Measurements from ENCODE around the gene AK2. TPM values are rescaled to one million over a fixed set of nuclear protein-coding genes. Genes with fewer than 3 reads are reported as not detected.

AK2 gene
- total and polyA plus RNA-seq, 2 donors (not counting 1 experiment from before 2014, with no cell fraction given) = 66.8 to 109 TPM

DNA sequence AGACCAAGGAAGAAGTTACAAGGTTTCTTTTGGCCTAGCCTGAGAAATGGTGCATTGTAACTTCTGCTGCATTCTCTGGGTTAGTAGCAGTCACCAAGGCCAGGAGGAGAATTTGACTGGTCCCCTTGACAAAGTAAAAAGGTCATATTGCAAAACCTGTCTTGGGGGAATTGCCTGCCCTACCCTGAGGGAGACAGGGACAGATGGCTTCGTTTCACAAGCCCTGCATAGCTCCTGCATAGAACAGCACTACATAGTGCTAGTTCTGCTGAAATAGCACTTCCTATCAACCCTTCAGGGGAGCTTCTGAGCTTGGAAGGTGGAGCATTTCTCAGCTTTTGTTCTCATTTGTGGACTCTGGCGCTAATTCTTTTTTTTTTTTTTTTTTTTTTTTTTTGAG, 20.4 kb upstream of the AK2 start:
- Histone ChIP-seq H3K9me3 (ENCODE audit: control extremely low read depth in 1 of 3, control insufficient read depth in 2 of 3, insufficient read depth in 1 of 3, low read length in 2 of 3) (peaks cover 0 to 32% (median 9%) of the 10 kb centered on the region in 3 donors), H3K4me1 (ENCODE audit: control insufficient read depth in 2 of 2, insufficient read depth in 2 of 2, low read length in 2 of 2) (peaks cover 9 to 11% of the 10 kb centered on the region in 2 donors), H2AFZ (ENCODE audit: insufficient read depth, low read depth, low read length, poor library complexity, severe bottlenecking) (no peak overlapping the region), H4K20me1 (ENCODE audit: control insufficient read depth, insufficient read depth, low read length, poor library complexity, severe bottlenecking) (no peaks in the 10 kb centered on the region), H3K4me3 (ENCODE audit: control extremely low read depth in 1 of 5, extremely low read depth in 1 of 5, insufficient read depth in 1 of 5, low read depth in 2 of 5, low read length in 4 of 5) (no peak overlapping the region), H3K27ac (ENCODE audit: low read length in 2 of 2) (no peak overlapping the region), H3K79me2 (ENCODE audit: control insufficient read depth, insufficient read depth, low read length) (no peaks in the 10 kb centered on the region), H3K9ac (ENCODE audit: low read length) (no peak overlapping the region), H3K4me2 (replicated peaks; ENCODE audit: low read depth, low read length, poor library complexity, severe bottlenecking) (no peak overlapping the region), H3K27me3 (replicated peaks in 1 of 4; ENCODE audit: control extremely low read depth in 1 of 4, control insufficient read depth in 3 of 4, insufficient read depth in 4 of 4, low read length in 3 of 4) (no peaks in the 10 kb centered on the region), H3K36me3 (replicated peaks in 1 of 2; ENCODE audit: control extremely low read depth in 1 of 2, control insufficient read depth in 1 of 2, extremely low read depth in 1 of 2, insufficient read depth in 2 of 2, low read length in 1 of 2) (no peaks in the 10 kb centered on the region)
- ATAC-seq (ENCODE audit: low read depth) (no peak), DNase-seq (no peak)
- H3K9me3 Mint-ChIP-seq (ENCODE audit: insufficient read depth) = peaks cover 8% of the 10 kb centered on the region
- no peaks in the 10 kb centered on the region for H3K27me3 Mint-ChIP-seq
- peaks cover 12% of the 10 kb centered on the region for H3K4me1 Mint-ChIP-seq
- H3K27ac Mint-ChIP-seq = no peak overlapping the region
- intact Hi-C loops (cut with micrococcal nuclease) = no loop called here
- WGBS (ENCODE audit: insufficient coverage) = 67% methylated on average over 1 of the region's 2 CpGs
- ChIA-PET POLR2A (interaction anchor here (0.6 to 0.7 kb wide), 2 partner anchors 22 to 103 kb away, joined by 3 to 12 read pairs; no protein-coding TSS in a partner anchor), CTCF (interaction anchor here (0.8 to 6.7 kb wide), 10 partner anchors 24 to 181 kb away, joined by 3 to 125 read pairs (median 4); partner anchors contain the start of gene AZIN2)
- TF ChIP-seq, protein P1, sequence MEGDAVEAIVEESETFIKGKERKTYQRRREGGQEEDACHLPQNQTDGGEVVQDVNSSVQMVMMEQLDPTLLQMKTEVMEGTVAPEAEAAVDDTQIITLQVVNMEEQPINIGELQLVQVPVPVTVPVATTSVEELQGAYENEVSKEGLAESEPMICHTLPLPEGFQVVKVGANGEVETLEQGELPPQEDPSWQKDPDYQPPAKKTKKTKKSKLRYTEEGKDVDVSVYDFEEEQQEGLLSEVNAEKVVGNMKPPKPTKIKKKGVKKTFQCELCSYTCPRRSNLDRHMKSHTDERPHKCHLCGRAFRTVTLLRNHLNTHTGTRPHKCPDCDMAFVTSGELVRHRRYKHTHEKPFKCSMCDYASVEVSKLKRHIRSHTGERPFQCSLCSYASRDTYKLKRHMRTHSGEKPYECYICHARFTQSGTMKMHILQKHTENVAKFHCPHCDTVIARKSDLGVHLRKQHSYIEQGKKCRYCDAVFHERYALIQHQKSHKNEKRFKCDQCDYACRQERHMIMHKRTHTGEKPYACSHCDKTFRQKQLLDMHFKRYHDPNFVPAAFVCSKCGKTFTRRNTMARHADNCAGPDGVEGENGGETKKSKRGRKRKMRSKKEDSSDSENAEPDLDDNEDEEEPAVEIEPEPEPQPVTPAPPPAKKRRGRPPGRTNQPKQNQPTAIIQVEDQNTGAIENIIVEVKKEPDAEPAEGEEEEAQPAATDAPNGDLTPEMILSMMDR (IDR thresholded peaks at IDR 0.05) = no peak
- no peak for TF ChIP-seq EZH2 (IDR thresholded peaks at IDR 0.05; ENCODE audit: borderline replicate concordance, insufficient read depth, low read depth, low read length, poor library complexity, severe bottlenecking)
- H3K4me3 Mint-ChIP-seq = no peak overlapping the region

DNA sequence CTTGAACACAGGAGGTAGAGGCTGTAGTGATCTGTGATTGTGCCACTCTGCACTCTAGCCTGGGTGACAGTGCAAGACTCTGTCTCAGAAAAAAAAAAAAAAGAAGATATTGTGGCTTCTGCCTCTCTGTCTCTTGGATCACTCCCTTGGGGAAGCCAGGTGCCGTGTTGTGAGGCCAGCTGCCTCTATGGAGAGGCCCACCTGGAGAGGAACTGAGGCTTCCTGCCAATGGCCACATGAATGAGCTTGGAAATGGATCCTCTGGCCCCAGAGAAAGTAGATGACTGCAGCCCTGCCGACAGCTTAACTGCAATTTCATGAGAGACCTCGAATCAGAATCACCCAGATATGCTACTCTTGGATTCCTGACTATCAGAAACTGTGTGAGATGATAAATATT, 19.7 kb upstream of the AK2 start:
- TF ChIP-seq, protein P1 (IDR thresholded peaks at IDR 0.05) = no peak
- TF ChIP-seq EZH2 (IDR thresholded peaks at IDR 0.05; ENCODE audit: borderline replicate concordance, insufficient read depth, low read depth, low read length, poor library complexity, severe bottlenecking) = no peak
- peaks cover 9 to 11% of the 10 kb centered on the region in 2 donors for H3K4me1 ChIP-seq (ENCODE audit: control insufficient read depth in 2 of 2, insufficient read depth in 2 of 2, low read length in 2 of 2)
- ChIA-PET CTCF (interaction anchor here (0.6 to 6.7 kb wide), 13 partner anchors 24 to 351 kb away, joined by 3 to 125 read pairs (median 4); partner anchors contain the start of gene AZIN2), POLR2A (interaction anchor here (0.7 kb wide), 2 partner anchors 16 to 314 kb away, joined by 3 to 6 read pairs; no protein-coding TSS in a partner anchor)
- Mint-ChIP-seq H3K4me1 (peaks cover 12% of the 10 kb centered on the region), H3K27me3 (no peaks in the 10 kb centered on the region), H3K27ac (no peak overlapping the region), H3K4me3 (no peak overlapping the region), H3K9me3 (ENCODE audit: insufficient read depth) (peaks cover 8% of the 10 kb centered on the region)
- WGBS (ENCODE audit: insufficient coverage) = 26% methylated on average over 2 of the region's 3 CpGs
- DNase-seq = no peak
- intact Hi-C loops (cut with micrococcal nuclease) = no loop called here
- no peaks in the 10 kb centered on the region for H4K20me1 ChIP-seq (ENCODE audit: control insufficient read depth, insufficient read depth, low read length, poor library complexity, severe bottlenecking)
- no peak overlapping the region for H3K9ac ChIP-seq (ENCODE audit: low read length)
- H3K9me3 ChIP-seq (ENCODE audit: control extremely low read depth in 1 of 3, control insufficient read depth in 2 of 3, insufficient read depth in 1 of 3, low read length in 2 of 3) = peaks cover 0 to 29% (median 4%) of the 10 kb centered on the region in 3 donors
- no peak overlapping the region for H3K4me3 ChIP-seq (ENCODE audit: control extremely low read depth in 1 of 5, extremely low read depth in 1 of 5, insufficient read depth in 1 of 5, low read depth in 2 of 5, low read length in 4 of 5)
- no peaks in the 10 kb centered on the region for H3K79me2 ChIP-seq (ENCODE audit: control insufficient read depth, insufficient read depth, low read length)
- H3K27ac ChIP-seq (ENCODE audit: low read length in 2 of 2) = no peak overlapping the region
- no peak for ATAC-seq (ENCODE audit: low read depth)
- peak overlapping the region; percentile 33 for H2AFZ ChIP-seq (ENCODE audit: insufficient read depth, low read depth, low read length, poor library complexity, severe bottlenecking)
- no peaks in the 10 kb centered on the region for H3K27me3 ChIP-seq (replicated peaks in 1 of 4; ENCODE audit: control extremely low read depth in 1 of 4, control insufficient read depth in 3 of 4, insufficient read depth in 4 of 4, low read length in 3 of 4)
- H3K4me2 ChIP-seq (replicated peaks; ENCODE audit: low read depth, low read length, poor library complexity, severe bottlenecking) = no peak overlapping the region
- H3K36me3 ChIP-seq (replicated peaks in 1 of 2; ENCODE audit: control extremely low read depth in 1 of 2, control insufficient read depth in 1 of 2, extremely low read depth in 1 of 2, insufficient read depth in 2 of 2, low read length in 1 of 2) = no peaks in the 10 kb centered on the region
